Measurements from ENCODE around the gene ADGRD1.

ADGRD1 gene

GRCh38 chr12:131007740-131008117 lies 54.0 kb downstream of the ADGRD1 start:
- no peak for DNase-seq

- no peak for DNase-seq
These were observed 54.6 kb downstream of the ADGRD1 start for GRCh38 chr12:131008131-131008912.

GRCh38 chr12:131008913-131009270 lies 55.2 kb downstream of the ADGRD1 start:
- no peak for DNase-seq

- DNase-seq: no peak
These were observed 56.1 kb downstream of the ADGRD1 start for GRCh38 chr12:131009595-131010395.

- no peak for DNase-seq
These were observed 56.9 kb downstream of the ADGRD1 start for GRCh38 chr12:131010396-131011131.

- DNase-seq: no peak
These were observed 57.7 kb downstream of the ADGRD1 start for GRCh38 chr12:131011165-131012079.

- no peak for DNase-seq
These were observed 58.8 kb downstream of the ADGRD1 start for GRCh38 chr12:131012279-131013069.

GRCh38 chr12:131013118-131013517 lies 59.4 kb downstream of the ADGRD1 start:
- no peak for DNase-seq

- DNase-seq: no peak
These were observed 60.6 kb downstream of the ADGRD1 start for GRCh38 chr12:131014343-131014742.

- no peak for DNase-seq
These were observed 62.1 kb downstream of the ADGRD1 start for GRCh38 chr12:131015581-131016337.

GRCh38 chr12:131017477-131017991 lies 63.8 kb downstream of the ADGRD1 start:
- DNase-seq: no peak

GRCh38 chr12:131018019-131018620 lies 64.4 kb downstream of the ADGRD1 start:
- DNase-seq: no peak

- DNase-seq: no peak
These were observed 65.2 kb downstream of the ADGRD1 start for GRCh38 chr12:131018808-131019397.

- DNase-seq: no peak
These were observed 66.8 kb downstream of the ADGRD1 start for GRCh38 chr12:131020326-131021153.

- no peak for DNase-seq
These were observed 67.4 kb downstream of the ADGRD1 start for GRCh38 chr12:131021154-131021541.

GRCh38 chr12:131024026-131024425 lies 70.3 kb downstream of the ADGRD1 start:
- DNase-seq: no peak

- DNase-seq: no peak
These were observed 71.0 kb downstream of the ADGRD1 start for GRCh38 chr12:131024721-131025120.

GRCh38 chr12:131025234-131025633 lies 71.5 kb downstream of the ADGRD1 start:
- DNase-seq: no peak
